KG1 (cell line): ENCODE measurements around the gene CRABP2.

Experiments used
- DNase-seq: peaks from one replicate; lab custom pipeline; 2025; lab: John Stamatoyannopoulos, UW

CRABP2 gene

GRCh38 chr1:156655151-156655903, 50.1 kb downstream of the CRABP2 start:
- DNase-seq: no peak

DNA sequence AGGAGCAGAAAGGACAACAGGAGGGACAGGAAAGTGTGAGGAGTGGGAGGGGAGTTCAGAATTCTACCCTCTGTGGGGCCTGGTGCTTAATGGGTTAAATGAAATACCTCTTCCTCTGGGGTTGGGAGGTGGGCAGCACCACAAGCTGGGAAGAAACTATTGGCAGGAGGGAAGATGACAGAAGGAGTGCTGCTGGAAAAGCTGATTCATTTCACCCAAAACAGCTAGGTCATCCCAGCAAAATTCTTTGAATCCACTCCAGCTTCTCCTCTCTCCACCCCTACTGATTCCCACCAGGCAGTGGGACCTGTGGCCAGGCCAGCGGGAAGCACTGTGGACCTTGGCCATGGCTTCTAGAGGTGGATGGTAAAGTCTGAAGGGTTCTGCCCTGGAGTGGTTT, 50.7 kb downstream of the CRABP2 start:
- DNase-seq: no peak

- DNase-seq: no peak
These were observed 52.4 kb downstream of the CRABP2 start for GRCh38 chr1:156652992-156653355.

- no peak for DNase-seq
These were observed 53.0 kb downstream of the CRABP2 start for GRCh38 chr1:156652131-156652991.
